Measurements from ENCODE around the gene LRRFIP2. TPM values are rescaled to one million over a fixed set of nuclear protein-coding genes. Genes with fewer than 3 reads are reported as not detected.
"Not testable (repeated sequence)": the region's sequence is repeated elsewhere in the genome, so short reads cannot be mapped to it uniquely, and the experiment has no call there.

LRRFIP2 gene
- total RNA-seq, 1 experiment from 2014 or later: 16.8 TPM

DNA sequence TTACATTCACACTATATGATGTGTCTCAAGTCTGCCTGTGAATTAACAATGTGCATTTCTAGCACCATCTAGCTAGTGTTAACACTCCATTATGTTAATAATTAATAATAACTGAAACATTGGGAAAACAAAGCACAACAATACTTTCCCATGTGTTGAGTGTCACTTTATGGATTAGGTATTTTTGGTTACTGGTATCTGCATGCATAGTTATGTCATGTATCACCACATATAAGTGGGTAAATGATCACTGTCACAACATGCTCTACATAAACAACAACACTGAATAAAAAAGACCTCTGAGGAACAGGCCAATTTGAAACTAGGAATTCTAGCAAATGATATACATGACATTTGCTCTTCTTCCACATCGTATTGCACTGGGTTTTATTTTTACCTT, 106.4 kb downstream of the LRRFIP2 start:
- no peak for DNase-seq
- peaks cover 3% of the 10 kb centered on the region for H3K36me3 ChIP-seq (replicated peaks; ENCODE audit: control insufficient read depth, insufficient read depth, low read length)
- no peak overlapping the region for H3K4me3 ChIP-seq (ENCODE audit: insufficient read depth, low read depth, low read length)
- H3K27me3 ChIP-seq (ENCODE audit: control insufficient read depth, insufficient read depth, low read length): no peaks in the 10 kb centered on the region

DNA sequence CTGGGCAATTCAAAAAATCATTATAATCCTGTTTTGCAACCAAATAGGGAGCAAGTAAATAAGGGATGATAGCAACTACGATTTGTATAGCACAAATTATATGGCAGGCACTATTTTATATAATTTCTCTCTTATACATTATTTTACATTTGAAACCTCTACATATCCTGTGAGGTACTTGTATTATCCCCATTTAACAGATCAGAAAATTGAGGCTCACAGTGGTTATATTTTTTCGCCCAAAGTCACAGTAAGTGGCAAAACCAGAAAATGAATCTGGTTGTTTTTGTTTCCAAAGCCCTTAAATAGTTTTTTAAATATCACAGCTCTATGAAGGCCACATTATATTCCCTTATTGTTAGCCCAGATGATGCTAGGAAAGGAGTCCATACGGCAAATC, 106.8 kb downstream of the LRRFIP2 start:
- DNase-seq: no peak
- H3K36me3 ChIP-seq (replicated peaks; ENCODE audit: control insufficient read depth, insufficient read depth, low read length): peaks cover 3% of the 10 kb centered on the region
- no peak overlapping the region for H3K4me3 ChIP-seq (ENCODE audit: insufficient read depth, low read depth, low read length)
- no peaks in the 10 kb centered on the region for H3K27me3 ChIP-seq (ENCODE audit: control insufficient read depth, insufficient read depth, low read length)

DNA sequence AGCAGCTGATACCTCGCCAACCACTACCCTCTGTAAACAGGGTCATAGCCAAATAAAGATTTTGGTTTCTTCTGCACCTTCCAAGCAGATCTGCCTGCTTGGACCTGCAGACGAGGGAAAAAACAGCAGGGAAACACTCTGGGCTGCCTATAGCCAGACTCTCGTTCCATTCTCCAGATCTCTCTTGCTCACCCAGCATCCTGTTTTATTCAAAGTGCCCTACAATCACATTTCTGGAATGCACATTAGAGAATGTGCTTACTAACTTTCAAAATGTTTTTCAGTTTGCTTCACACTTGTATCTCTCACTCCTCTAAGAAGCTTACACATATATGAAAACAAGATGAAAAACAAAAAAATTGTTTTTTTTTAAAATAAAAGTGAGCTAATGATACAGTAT, 109.6 kb downstream of the LRRFIP2 start:
- no peaks in the 10 kb centered on the region for H3K27me3 ChIP-seq (ENCODE audit: control insufficient read depth, insufficient read depth, low read length)
- peaks cover 5% of the 10 kb centered on the region for H3K36me3 ChIP-seq (replicated peaks; ENCODE audit: control insufficient read depth, insufficient read depth, low read length)
- DNase-seq: no peak
- no peak overlapping the region for H3K4me3 ChIP-seq (ENCODE audit: insufficient read depth, low read depth, low read length)

DNA sequence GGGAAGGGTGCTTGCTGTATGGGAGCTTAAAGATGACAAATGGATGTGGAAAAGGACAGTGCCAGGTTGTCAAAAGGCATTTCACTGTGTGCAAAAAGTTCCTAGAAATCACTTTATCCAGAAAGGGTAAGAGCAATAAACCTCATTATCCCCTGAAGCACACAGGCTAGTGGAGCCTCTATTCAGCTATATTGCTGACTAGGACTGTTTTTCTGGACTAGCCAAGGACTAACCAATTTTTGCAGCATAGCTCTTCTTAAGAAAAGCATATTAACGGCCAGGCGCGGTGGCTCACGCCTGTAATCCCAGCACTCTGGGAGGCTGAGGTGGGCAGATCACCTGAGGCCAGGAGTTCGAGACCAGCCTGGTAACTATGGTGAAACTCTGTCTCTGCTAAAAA, 116.3 kb downstream of the LRRFIP2 start:
- no peaks in the 10 kb centered on the region for H3K27me3 ChIP-seq (ENCODE audit: control insufficient read depth, insufficient read depth, low read length)
- H3K4me3 ChIP-seq (ENCODE audit: insufficient read depth, low read depth, low read length): no peak overlapping the region
- H3K36me3 ChIP-seq (replicated peaks; ENCODE audit: control insufficient read depth, insufficient read depth, low read length): peaks cover 8% of the 10 kb centered on the region
- DNase-seq: no peak

DNA sequence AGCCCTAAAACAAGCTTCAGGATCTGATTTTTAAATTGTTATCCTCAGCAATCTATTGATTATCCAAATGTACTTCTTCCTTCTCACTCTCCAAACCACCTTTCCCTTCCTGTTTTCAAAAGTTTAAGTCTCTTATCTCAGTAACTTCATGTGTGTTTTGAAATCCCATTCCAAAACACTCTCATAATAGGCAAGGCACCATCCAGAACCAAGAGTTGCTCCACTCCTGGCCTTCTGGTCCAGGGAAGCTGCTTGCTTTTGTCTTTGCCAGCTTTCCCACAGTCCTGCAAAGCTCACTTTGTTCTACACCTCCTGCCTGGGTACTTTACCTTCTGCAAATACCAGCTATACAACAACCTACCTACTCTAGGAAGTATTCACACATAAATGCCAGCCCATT, 117.6 kb downstream of the LRRFIP2 start:
- no peak for DNase-seq
- peaks cover 12% of the 10 kb centered on the region for H3K36me3 ChIP-seq (replicated peaks; ENCODE audit: control insufficient read depth, insufficient read depth, low read length)
- no peaks in the 10 kb centered on the region for H3K27me3 ChIP-seq (ENCODE audit: control insufficient read depth, insufficient read depth, low read length)
- H3K4me3 ChIP-seq (ENCODE audit: insufficient read depth, low read depth, low read length): no peak overlapping the region

DNA sequence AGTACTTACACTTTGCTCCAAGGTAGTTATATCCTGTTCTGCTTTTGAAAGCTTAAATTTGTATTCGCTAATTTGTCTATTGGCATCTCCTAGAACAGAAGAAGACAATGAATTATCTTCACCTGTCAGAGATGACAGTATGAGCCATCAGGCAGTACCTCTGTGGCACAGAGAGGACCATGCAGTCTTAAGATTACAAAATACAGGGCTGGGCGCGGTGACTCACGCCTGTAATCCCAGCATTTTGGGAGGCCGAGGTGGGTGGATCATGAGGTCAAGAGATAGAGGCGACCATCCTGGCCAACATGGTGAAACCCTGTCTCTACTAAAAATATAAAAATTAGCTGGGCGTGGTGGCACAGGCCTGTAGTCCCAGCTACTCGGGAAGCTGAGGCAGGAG, 119.3 kb downstream of the LRRFIP2 start:
- not testable (repeated sequence) for DNase-seq; H3K27me3 ChIP-seq (ENCODE audit: control insufficient read depth, insufficient read depth, low read length); H3K4me3 ChIP-seq (ENCODE audit: insufficient read depth, low read depth, low read length)
- H3K36me3 ChIP-seq (replicated peaks; ENCODE audit: control insufficient read depth, insufficient read depth, low read length): peaks cover 16% of the 10 kb centered on the region

DNA sequence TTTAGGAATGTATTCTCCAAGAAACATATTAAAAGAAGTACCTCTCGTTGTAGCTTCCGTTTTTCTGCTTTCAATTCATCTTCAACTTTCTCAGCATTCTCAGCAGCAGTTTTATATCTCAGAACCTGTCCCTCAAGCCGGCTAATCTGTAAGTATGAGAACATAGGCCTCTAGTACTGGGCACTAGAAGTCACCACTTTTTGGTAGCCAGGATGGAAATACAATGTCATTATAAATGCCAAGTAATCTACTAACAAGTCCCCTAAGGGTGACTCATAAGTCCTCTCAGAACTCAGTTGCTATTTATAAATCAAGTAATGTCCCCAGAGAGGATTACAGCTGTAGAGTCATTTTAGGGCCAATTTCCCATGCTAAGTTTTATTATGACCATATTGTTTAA, 120.0 kb downstream of the LRRFIP2 start:
- Histone ChIP-seq H3K4me3 (ENCODE audit: insufficient read depth, low read depth, low read length) (no peak overlapping the region), H3K36me3 (replicated peaks; ENCODE audit: control insufficient read depth, insufficient read depth, low read length) (peaks cover 20% of the 10 kb centered on the region)

DNA sequence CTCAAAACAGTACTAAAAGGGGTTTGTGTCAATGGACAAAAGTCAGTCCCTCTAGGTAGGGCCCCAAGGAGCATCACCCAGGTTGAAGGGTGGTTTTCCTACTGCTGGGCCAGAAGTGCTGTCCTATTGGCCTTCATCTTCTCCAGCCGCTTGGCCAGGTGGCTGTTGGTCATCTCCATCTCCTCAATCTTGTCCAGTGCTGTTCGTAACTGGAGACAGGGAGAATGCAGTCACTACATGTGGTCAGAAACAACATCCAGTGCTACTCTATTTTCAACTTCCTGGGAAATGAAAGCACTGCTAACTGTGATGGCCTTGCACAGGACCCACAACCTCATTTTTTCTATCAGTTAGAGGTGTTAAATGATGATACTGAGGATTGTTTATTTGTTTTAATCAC, 120.6 kb downstream of the LRRFIP2 start:
- no peak overlapping the region for H3K4me3 ChIP-seq (ENCODE audit: insufficient read depth, low read depth, low read length)
- no peaks in the 10 kb centered on the region for H3K27me3 ChIP-seq (ENCODE audit: control insufficient read depth, insufficient read depth, low read length)
- peaks cover 23% of the 10 kb centered on the region for H3K36me3 ChIP-seq (replicated peaks; ENCODE audit: control insufficient read depth, insufficient read depth, low read length)
- no peak for DNase-seq

More for the DNA sequence above, 120.0 kb downstream of the LRRFIP2 start:
- no peak for DNase-seq
- no peaks in the 10 kb centered on the region for H3K27me3 ChIP-seq (ENCODE audit: control insufficient read depth, insufficient read depth, low read length)

DNA sequence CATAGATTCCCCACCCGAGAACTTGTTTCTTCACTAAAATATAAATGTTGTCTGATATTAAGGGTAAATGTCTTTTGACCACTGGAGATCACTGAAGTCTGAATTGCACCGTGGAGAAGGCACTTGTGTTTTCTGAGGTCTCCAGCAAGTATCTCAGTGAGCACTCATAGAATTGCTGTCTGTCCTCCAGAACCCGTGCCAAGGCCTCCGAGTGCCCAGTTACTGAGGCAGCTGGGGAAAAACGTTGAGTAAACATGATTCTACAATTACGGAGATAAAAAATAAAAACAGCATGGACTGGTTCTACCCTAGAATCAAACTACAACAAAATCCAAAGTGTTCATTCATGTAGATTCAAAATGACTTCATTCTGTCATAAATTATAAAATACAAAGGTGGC, 121.0 kb downstream of the LRRFIP2 start:
- DNase-seq: no peak
- H3K27me3 ChIP-seq (ENCODE audit: control insufficient read depth, insufficient read depth, low read length): no peaks in the 10 kb centered on the region
- H3K4me3 ChIP-seq (ENCODE audit: insufficient read depth, low read depth, low read length): no peak overlapping the region
- peaks cover 23% of the 10 kb centered on the region for H3K36me3 ChIP-seq (replicated peaks; ENCODE audit: control insufficient read depth, insufficient read depth, low read length)

DNA sequence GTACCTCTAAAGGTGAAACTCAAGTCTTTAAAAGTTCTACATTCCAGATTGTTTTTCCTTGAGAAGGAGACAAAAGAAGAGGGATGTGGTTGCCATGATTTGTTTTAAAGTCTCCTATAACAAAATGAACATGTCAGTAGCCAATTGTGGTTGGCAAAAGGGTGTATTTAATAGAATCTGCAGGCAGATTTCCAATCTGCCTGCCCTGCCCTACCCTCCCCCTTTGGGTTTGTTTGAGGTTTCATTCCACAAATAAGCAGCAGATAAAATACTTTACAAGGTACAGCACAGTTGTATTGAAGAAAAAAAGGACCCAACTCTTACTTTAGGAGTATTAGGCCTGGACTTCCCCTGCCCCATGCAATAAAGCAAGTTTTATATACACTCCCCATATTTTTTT, 121.5 kb downstream of the LRRFIP2 start:
- DNase-seq: no peak
- Histone ChIP-seq H3K27me3 (ENCODE audit: control insufficient read depth, insufficient read depth, low read length) (no peaks in the 10 kb centered on the region), H3K36me3 (replicated peaks; ENCODE audit: control insufficient read depth, insufficient read depth, low read length) (peaks cover 21% of the 10 kb centered on the region), H3K4me3 (ENCODE audit: insufficient read depth, low read depth, low read length) (no peak overlapping the region)

DNA sequence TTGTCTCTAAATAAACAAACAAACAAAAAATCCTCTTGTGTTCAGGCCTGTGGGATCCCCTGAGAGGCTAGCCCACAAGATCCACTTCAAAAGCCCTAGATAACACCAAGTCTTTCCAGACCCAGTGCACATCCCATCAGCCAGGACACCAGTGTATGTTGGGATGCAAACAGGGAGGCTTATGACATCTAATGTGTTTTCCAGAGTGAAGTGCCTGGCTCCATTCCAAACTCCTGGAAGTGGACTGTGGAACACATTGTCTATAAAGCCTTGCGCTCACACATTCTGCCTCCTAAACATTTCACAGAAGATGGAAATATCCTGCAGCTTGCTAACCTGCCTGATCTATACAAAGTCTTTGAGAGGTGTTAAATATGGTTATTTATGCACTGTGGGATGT, 124.1 kb downstream of the LRRFIP2 start:
- H3K36me3 ChIP-seq (replicated peaks; ENCODE audit: control insufficient read depth, insufficient read depth, low read length): peaks cover 23% of the 10 kb centered on the region

DNA sequence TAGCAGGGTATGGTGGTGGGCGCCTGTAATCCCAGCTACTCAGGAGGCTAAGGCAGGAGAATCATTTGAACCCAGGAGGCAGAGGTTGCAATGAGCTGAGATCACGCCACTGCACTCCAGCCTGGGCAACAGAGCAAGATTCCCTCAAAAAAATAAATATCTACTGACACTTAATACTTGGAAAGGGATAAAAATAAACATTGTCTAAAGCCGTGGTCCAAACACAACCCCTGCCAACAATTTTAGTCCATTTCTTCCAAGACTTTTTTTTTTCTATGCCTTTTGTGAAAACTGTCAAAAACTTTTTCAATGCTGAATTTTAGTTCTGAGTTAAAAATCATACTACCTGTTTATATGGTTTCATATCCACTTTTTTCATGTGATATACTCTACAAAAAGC, 131.7 kb downstream of the LRRFIP2 start:
- H3K36me3 ChIP-seq (replicated peaks; ENCODE audit: control insufficient read depth, insufficient read depth, low read length): peaks cover 12% of the 10 kb centered on the region
- H3K27me3 ChIP-seq (ENCODE audit: control insufficient read depth, insufficient read depth, low read length); DNase-seq; H3K4me3 ChIP-seq (ENCODE audit: insufficient read depth, low read depth, low read length): not testable (repeated sequence)

More for the DNA sequence above, 124.1 kb downstream of the LRRFIP2 start:
- H3K4me3 ChIP-seq (ENCODE audit: insufficient read depth, low read depth, low read length): no peak overlapping the region
- no peak for DNase-seq
- no peaks in the 10 kb centered on the region for H3K27me3 ChIP-seq (ENCODE audit: control insufficient read depth, insufficient read depth, low read length)

DNA sequence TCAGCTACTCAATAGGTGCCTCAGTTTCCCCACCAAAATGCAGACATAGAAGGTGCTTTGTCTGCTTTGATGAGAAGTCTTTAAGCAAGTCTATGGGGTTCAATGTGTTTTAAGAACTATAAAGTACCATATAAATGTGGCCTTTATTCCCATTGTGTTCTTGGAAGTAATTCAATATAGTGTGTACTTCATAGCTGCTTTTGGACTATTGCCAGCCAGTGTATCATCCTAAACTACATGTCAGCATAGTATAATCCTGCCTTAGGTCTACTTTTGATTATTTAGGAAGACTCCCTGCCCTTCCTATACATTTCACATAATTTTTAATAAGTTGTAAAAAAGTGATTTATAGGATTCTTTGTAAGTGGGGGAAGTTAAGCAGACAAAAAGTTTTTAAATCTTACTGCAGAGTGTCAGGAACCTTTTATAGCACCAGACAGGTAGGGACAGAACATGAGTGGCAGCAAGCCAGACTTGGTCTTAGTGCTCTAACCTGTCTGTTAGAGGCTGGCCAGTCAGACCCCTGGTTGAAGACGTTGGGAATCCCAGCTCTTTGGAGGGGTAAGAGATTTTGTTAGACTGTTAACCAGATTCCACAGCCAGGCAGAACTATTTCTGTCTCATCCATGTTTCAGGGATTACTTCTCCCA, 132.7 kb downstream of the LRRFIP2 start:
- Histone ChIP-seq H3K27me3 (ENCODE audit: control insufficient read depth, insufficient read depth, low read length) (no peaks in the 10 kb centered on the region), H3K4me3 (ENCODE audit: insufficient read depth, low read depth, low read length) (no peak overlapping the region), H3K36me3 (replicated peaks; ENCODE audit: control insufficient read depth, insufficient read depth, low read length) (peaks cover 10% of the 10 kb centered on the region)
- no peak for DNase-seq

DNA sequence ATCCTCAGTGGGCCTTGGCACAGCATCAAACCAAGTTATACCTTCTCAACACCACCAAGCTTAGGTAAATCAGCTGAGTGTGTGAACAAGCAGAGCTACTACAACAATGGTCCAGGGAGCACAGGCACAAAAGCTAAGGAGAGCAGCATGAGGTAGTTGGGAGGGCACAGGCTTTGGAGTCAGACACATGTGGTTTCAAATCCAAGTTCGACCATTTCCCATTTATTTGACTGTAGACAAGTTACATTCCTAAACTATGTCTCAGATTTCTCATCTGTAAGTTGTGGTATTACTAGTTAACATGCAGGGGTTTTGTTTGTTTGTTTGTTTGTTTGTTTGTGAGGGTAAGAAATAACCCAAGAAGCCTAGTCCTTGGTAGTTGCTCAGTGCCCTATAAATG, 134.2 kb downstream of the LRRFIP2 start:
- H3K36me3 ChIP-seq (replicated peaks; ENCODE audit: control insufficient read depth, insufficient read depth, low read length): peaks cover 14% of the 10 kb centered on the region

DNA sequence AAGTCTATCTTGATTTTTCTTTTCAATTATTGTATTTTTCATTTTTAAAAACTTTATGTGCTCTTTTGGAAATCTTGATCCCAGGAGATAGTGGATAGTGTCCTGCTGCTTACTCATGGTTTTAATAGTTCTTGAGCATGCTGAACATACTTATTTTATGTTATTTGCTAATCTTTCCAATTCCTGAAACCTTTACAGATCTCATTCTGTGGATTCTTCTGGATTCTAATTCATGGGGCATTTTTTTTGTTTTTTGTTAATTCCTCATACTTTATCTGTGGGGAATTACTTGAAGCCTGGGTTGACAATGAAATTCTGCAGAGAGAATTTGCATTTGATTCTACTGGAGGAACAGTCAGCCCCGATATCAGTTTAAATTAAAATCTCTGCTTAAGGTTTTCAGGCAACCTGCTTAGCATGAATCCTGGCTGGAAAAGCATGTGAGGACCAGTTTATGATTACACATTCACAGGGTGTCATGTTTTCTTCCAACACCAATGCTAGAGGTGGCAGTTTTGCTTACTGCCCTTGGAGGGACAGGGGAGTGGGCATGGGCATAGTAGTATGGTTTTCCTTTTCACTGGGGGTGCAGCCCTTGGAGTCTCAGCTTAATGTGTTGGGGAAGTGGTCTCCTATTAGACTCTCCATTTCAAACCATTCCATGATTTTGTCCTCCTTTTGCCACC, 135.1 kb downstream of the LRRFIP2 start:
- Histone ChIP-seq H3K4me3 (ENCODE audit: insufficient read depth, low read depth, low read length) (no peak overlapping the region), H3K36me3 (replicated peaks; ENCODE audit: control insufficient read depth, insufficient read depth, low read length) (peaks cover 14% of the 10 kb centered on the region), H3K27me3 (ENCODE audit: control insufficient read depth, insufficient read depth, low read length) (no peaks in the 10 kb centered on the region)
- no peak for DNase-seq

More for the DNA sequence above, 134.2 kb downstream of the LRRFIP2 start:
- Histone ChIP-seq H3K27me3 (ENCODE audit: control insufficient read depth, insufficient read depth, low read length) (no peaks in the 10 kb centered on the region), H3K4me3 (ENCODE audit: insufficient read depth, low read depth, low read length) (no peak overlapping the region)
- DNase-seq: no peak
